Measurements from ENCODE around the gene PARVG.

- TF ChIP-seq POLR2A (IDR thresholded peaks at IDR 0.05) (no peak), CTCF (IDR thresholded peaks at IDR 0.05) (no peak), POLR2AphosphoS5 (IDR thresholded peaks at IDR 0.05) (no peak)
Observed at GRCh38 chr22:44186121-44186510, 5.4 kb downstream of the PARVG start.
